Fibroblast of the aortic adventitia (primary cell): ENCODE results near the gene SLAMF1. TPM values are rescaled to one million over a fixed set of nuclear protein-coding genes. Genes with fewer than 3 reads are reported as not detected.

Experiments
- DNase-seq: peaks from one replicate; pipeline ENCODE4 v3.0.0-alpha.2; 2010; ENCODE audit warnings: low read depth
- H3K4me3 ChIP-seq: 2 replicates; pipeline ENCODE4 v1.5.1; 2011; ENCODE audit warnings: low read depth, mild to moderate bottlenecking, control low read depth, low read length, moderate library complexity
- CTCF ChIP-seq: IDR thresholded peaks from 2 replicates; pipeline ENCODE4 v1.5.1; 2011; ENCODE audit warnings: mild to moderate bottlenecking, low read length, control low read depth, inconsistent platforms; ENCODE audit not compliant: insufficient read depth
- total RNA-seq: library from RNA; depleted of rRNA; stranded (reverse); fragments of >200 nt; gene quantifications from 2 replicates; pipeline ENCODE4 v1.2.3, GENCODE V29; 2012; ENCODE audit warnings: low replicate concordance

Gene SLAMF1
- total RNA-seq, 1 donor: not detected

GRCh38 chr1:160610569-160611242 is 36.1 kb downstream of the SLAMF1 start:
- TF ChIP-seq CTCF: no peak
- no peak overlapping the region for H3K4me3 ChIP-seq
- no peak for DNase-seq

- TF ChIP-seq CTCF: no peak
- no peak overlapping the region for H3K4me3 ChIP-seq
- DNase-seq: no peak
Observed at GRCh38 chr1:160608941-160609340, 37.9 kb downstream of the SLAMF1 start.

GRCh38 chr1:160608514-160608913 is 38.3 kb downstream of the SLAMF1 start:
- no peak for TF ChIP-seq CTCF
- H3K4me3 ChIP-seq: no peak overlapping the region
- DNase-seq: no peak

- H3K4me3 ChIP-seq: no peak overlapping the region
- TF ChIP-seq CTCF: no peak
- DNase-seq: no peak
Observed at GRCh38 chr1:160608057-160608456, 38.8 kb downstream of the SLAMF1 start.

- TF ChIP-seq CTCF: no peak
- DNase-seq: no peak
- H3K4me3 ChIP-seq: no peak overlapping the region
Observed at GRCh38 chr1:160607672-160608032, 39.2 kb downstream of the SLAMF1 start.

- TF ChIP-seq CTCF: peak; percentile 66
- H3K4me3 ChIP-seq: no peak overlapping the region
Observed at GRCh38 chr1:160607011-160607671, 39.7 kb downstream of the SLAMF1 start.

More at GRCh38 chr1:160607011-160607671, 39.7 kb downstream of the SLAMF1 start:
- peak; percentile 79 for DNase-seq
